Rectal smooth muscle tissue (tissue), 1 donor: ENCODE measurements around the gene KCNQ5.

Source experiments
- H3K27ac ChIP-seq: one replicate; pipeline ENCODE4 v1.7.0; 2013; ENCODE audit warnings: low read depth, low read length, inconsistent platforms
- H3K27me3 ChIP-seq: one replicate; pipeline ENCODE4 v1.7.0; 2013; ENCODE audit warnings: low read length; ENCODE audit not compliant: control insufficient read depth, insufficient read depth
- H3K36me3 ChIP-seq: one replicate; pipeline ENCODE4 v1.7.0; 2013; ENCODE audit warnings: low read length; ENCODE audit not compliant: control insufficient read depth, insufficient read depth
- H3K4me1 ChIP-seq: one replicate; pipeline ENCODE4 v1.7.0; 2013; ENCODE audit warnings: low read length; ENCODE audit not compliant: control insufficient read depth, insufficient read depth
- H3K4me3 ChIP-seq: one replicate; pipeline ENCODE4 v1.7.0; 2013; ENCODE audit warnings: low read length
- H3K9ac ChIP-seq: one replicate; pipeline ENCODE4 v1.7.0; 2013; ENCODE audit warnings: low read length

Gene KCNQ5

DNA sequence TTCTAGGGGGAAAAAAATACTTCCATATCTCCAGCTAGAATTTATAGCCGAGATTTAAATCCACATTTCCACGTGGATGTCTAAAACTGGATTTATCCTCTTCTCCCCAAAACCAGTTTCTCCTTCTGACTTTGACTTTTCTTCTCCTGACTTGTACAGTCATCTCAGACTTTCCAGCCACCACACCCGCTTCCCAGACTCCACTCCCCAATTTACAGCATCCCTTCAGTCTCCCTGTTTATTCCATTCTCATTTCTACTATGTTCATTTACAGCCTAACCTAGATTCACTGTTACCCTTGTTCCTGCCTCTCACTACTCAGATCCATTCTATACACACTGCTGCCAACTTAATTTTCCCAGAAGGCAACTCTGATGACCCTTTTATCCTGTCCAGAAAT is 378.6 kb downstream of the KCNQ5 start:
- Histone ChIP-seq H3K27ac (no peak overlapping the region), H3K4me1 (no peaks in the 10 kb centered on the region), H3K36me3 (no peaks in the 10 kb centered on the region), H3K4me3 (no peak overlapping the region), H3K27me3 (no peaks in the 10 kb centered on the region), H3K9ac (no peak overlapping the region)

GRCh38 chr6:73002588-73002987 is 380.7 kb downstream of the KCNQ5 start:
- H3K27me3 ChIP-seq = no peaks in the 10 kb centered on the region
- no peak overlapping the region for H3K27ac ChIP-seq
- no peak overlapping the region for H3K4me3 ChIP-seq
- H3K9ac ChIP-seq = no peak overlapping the region
- H3K36me3 ChIP-seq = no peaks in the 10 kb centered on the region
- no peaks in the 10 kb centered on the region for H3K4me1 ChIP-seq

DNA sequence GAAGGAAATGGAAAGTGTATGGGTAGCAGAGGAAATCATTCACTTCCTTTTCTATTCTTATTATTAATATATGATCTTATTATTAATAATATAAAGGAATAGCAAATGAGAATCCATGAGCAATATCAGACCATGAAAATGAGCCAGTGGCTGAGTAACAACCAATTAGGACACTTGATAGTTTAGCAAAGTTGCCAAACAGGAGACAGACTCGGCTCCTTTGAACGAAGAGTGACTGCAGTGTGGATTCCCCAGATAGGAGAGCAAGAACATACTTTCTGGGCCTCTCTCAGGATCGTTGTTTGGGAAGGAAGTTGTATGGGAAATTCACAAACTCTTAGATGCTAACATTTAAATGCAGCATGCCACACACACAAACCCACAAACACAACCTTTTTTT is 381.4 kb downstream of the KCNQ5 start:
- no peak overlapping the region for H3K27ac ChIP-seq
- H3K9ac ChIP-seq = no peak overlapping the region
- H3K27me3 ChIP-seq = no peaks in the 10 kb centered on the region
- no peaks in the 10 kb centered on the region for H3K4me1 ChIP-seq
- H3K36me3 ChIP-seq = no peaks in the 10 kb centered on the region
- H3K4me3 ChIP-seq = no peak overlapping the region

GRCh38 chr6:73004231-73004630 is 382.4 kb downstream of the KCNQ5 start:
- no peak overlapping the region for H3K9ac ChIP-seq
- no peaks in the 10 kb centered on the region for H3K36me3 ChIP-seq
- H3K27me3 ChIP-seq = no peaks in the 10 kb centered on the region
- H3K4me3 ChIP-seq = no peak overlapping the region
- no peaks in the 10 kb centered on the region for H3K4me1 ChIP-seq
- H3K27ac ChIP-seq = no peak overlapping the region

GRCh38 chr6:73004861-73005260 is 383.0 kb downstream of the KCNQ5 start:
- H3K9ac ChIP-seq = no peak overlapping the region
- no peak overlapping the region for H3K4me3 ChIP-seq
- H3K36me3 ChIP-seq = no peaks in the 10 kb centered on the region
- no peak overlapping the region for H3K27ac ChIP-seq
- H3K27me3 ChIP-seq = no peaks in the 10 kb centered on the region
- H3K4me1 ChIP-seq = no peaks in the 10 kb centered on the region

DNA sequence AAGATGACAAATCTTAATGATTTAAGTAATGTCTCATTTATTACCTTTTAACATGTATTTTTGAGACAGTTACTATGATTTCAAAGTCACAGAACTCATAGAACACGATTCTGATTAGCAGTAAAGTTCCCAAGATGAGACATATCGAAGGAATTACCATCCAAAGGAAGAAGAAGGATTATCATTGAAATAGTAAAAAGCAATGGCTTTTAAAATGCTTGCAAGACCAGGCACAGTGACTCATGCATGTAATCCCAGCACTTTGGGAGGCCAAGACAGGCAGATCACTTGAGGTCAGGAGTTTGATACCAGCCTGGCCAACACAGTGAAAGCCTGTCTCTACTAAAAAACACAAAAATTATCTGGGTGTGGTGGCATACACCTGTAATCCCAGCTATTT is 384.3 kb downstream of the KCNQ5 start:
- Histone ChIP-seq H3K36me3 (no peaks in the 10 kb centered on the region), H3K4me3 (no peak overlapping the region), H3K4me1 (no peaks in the 10 kb centered on the region), H3K27me3 (no peaks in the 10 kb centered on the region), H3K9ac (no peak overlapping the region), H3K27ac (no peak overlapping the region)

GRCh38 chr6:73011945-73012344 is 390.1 kb downstream of the KCNQ5 start:
- H3K4me1 ChIP-seq = no peaks in the 10 kb centered on the region
- H3K36me3 ChIP-seq = no peaks in the 10 kb centered on the region
- H3K4me3 ChIP-seq = no peak overlapping the region
- H3K27ac ChIP-seq = no peak overlapping the region
- H3K9ac ChIP-seq = no peak overlapping the region
- H3K27me3 ChIP-seq = no peaks in the 10 kb centered on the region

DNA sequence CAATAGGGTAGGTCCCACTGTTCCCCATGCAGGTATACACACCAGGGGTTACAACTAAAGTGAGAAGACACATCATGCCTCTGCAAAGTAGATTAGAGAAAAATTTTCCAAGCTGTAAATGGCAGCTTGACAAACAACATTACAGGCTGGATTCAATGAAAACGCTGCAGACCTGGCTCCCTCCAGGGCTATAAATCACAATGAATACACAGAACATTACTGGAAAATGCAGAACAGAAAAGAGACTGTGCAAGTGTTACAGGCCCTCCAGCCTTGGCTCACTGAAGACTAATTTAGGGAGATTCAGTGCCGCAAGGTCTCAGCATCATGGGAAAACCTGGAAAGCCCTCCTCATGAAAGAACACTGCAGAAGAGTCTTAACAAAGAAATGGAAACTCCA is 395.6 kb downstream of the KCNQ5 start:
- H3K4me1 ChIP-seq = no peaks in the 10 kb centered on the region
- H3K4me3 ChIP-seq = no peak overlapping the region
- H3K27me3 ChIP-seq = no peaks in the 10 kb centered on the region
- H3K9ac ChIP-seq = no peak overlapping the region
- no peak overlapping the region for H3K27ac ChIP-seq
- H3K36me3 ChIP-seq = no peaks in the 10 kb centered on the region

GRCh38 chr6:73024598-73024997 is 402.7 kb downstream of the KCNQ5 start:
- Histone ChIP-seq H3K27ac (no peak overlapping the region), H3K9ac (no peak overlapping the region), H3K4me3 (no peak overlapping the region), H3K4me1 (no peaks in the 10 kb centered on the region), H3K36me3 (no peaks in the 10 kb centered on the region), H3K27me3 (no peaks in the 10 kb centered on the region)

DNA sequence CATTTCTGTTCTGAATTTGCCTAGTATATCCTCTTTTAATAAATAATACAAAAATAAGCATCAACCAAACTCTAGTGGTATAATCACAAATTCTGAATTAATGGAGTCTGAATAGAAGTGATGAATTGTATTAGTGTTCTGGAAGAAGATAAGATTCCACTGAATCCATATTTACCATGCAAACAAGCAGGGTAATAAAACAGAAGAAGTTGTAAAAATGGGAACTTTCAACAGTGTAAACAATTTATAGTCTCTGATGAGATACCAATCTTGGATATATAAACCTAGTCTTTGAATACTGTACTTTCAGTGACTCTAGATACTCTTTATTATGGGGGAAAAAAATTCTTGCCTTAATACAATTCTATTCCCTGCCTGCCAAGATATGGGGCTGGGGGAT is 405.8 kb downstream of the KCNQ5 start:
- Histone ChIP-seq H3K4me1 (no peaks in the 10 kb centered on the region), H3K27me3 (no peaks in the 10 kb centered on the region), H3K9ac (no peak overlapping the region), H3K27ac (no peak overlapping the region), H3K4me3 (no peak overlapping the region), H3K36me3 (no peaks in the 10 kb centered on the region)

DNA sequence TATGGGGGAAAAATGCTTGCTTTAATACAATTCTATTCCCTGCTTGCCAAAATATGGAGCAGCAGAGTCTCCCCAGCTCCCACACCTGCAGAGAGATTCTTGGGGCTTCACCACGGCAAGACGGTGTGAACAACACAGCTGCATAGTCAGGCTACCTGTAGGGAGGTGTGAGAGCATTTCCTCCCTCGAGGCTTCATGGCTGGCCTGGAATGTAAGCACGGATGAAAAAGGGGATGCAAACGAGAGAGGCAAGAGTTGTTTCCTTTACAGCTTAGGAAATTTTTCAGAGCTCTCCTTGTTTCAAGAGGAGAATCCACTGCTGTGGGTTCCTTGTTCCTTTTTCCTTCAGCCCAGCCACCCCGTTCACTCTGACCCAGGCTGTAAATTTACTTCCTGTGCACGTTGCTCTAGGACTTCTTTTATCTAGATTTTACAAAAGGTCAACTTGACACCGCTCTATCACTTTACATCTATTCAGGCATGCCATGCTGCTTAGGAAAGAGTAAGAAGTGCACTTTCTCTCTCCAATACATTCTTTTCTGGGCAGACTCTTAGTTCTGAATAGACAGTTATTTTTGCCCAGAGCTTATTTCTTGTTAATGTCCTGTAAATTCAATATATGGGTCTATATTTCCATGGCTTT is 406.4 kb downstream of the KCNQ5 start:
- H3K27ac ChIP-seq = no peak overlapping the region
- H3K36me3 ChIP-seq = no peaks in the 10 kb centered on the region
- no peaks in the 10 kb centered on the region for H3K4me1 ChIP-seq
- H3K27me3 ChIP-seq = no peaks in the 10 kb centered on the region
- H3K9ac ChIP-seq = no peak overlapping the region
- H3K4me3 ChIP-seq = no peak overlapping the region

- Histone ChIP-seq H3K4me1 (no peaks in the 10 kb centered on the region), H3K27ac (no peak overlapping the region), H3K36me3 (no peaks in the 10 kb centered on the region), H3K9ac (no peak overlapping the region), H3K4me3 (no peak overlapping the region), H3K27me3 (no peaks in the 10 kb centered on the region)
Observed at GRCh38 chr6:73028893-73029450, 407.1 kb downstream of the KCNQ5 start.

GRCh38 chr6:73030257-73030656 is 408.4 kb downstream of the KCNQ5 start:
- no peaks in the 10 kb centered on the region for H3K36me3 ChIP-seq
- no peaks in the 10 kb centered on the region for H3K27me3 ChIP-seq
- no peak overlapping the region for H3K27ac ChIP-seq
- H3K9ac ChIP-seq = no peak overlapping the region
- no peaks in the 10 kb centered on the region for H3K4me1 ChIP-seq
- H3K4me3 ChIP-seq = no peak overlapping the region
